NCI-H2081 treated with DMSO at 0.1 percent for 48 hours (cell line): ENCODE measurements around the gene YY1.
"Not testable (repeated sequence)": the region's sequence is repeated elsewhere in the genome, so short reads cannot be mapped to it uniquely, and the experiment has no call there.

Source experiments
- DNase-seq: peaks from one replicate; lab custom pipeline; 2025; lab: John Stamatoyannopoulos, UW

The YY1 gene

DNA sequence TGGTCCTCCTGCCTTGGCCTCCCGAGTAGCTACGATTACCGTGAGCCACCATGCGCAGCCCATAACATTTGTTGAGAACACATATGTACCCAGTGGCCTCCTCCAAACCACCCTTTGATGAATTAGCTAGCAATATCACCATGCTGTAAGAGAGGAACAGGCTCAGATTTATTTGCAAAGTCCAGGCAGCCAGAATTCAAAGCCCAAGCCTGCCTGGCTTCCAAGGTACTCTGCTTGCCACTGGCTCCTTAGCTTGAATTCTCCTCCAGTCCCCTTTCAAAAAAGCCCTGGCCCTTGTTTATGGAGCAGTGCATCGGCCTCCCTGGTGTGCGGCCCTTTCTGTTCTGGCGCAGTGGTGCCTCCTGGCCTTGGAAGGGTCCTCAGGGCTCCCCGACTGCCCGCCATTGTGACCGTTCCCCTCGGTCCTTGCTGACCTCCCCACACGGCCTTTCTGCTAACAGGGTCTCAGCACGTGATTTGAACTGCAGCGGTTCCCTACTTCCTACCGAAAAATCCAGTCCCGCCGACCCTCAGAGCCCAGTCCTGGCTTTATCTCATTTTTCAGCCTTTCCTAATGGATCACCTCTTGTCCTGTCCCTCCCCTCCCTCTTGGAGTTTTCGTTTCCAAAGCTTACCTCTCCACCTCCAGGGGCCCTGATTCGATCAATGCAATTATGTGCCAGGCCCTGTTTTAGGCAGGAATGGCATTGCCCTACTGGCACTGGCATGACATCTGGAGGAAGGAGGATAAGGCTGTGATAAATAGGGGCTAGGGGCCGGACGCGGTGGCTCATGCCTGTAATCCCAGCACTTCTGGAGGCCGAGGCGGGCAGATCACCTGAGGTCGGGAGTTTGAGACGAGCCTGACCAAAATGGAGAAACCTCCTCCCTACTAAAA is 45.3 kb downstream of the YY1 start:
- DNase-seq, result no peak

DNA sequence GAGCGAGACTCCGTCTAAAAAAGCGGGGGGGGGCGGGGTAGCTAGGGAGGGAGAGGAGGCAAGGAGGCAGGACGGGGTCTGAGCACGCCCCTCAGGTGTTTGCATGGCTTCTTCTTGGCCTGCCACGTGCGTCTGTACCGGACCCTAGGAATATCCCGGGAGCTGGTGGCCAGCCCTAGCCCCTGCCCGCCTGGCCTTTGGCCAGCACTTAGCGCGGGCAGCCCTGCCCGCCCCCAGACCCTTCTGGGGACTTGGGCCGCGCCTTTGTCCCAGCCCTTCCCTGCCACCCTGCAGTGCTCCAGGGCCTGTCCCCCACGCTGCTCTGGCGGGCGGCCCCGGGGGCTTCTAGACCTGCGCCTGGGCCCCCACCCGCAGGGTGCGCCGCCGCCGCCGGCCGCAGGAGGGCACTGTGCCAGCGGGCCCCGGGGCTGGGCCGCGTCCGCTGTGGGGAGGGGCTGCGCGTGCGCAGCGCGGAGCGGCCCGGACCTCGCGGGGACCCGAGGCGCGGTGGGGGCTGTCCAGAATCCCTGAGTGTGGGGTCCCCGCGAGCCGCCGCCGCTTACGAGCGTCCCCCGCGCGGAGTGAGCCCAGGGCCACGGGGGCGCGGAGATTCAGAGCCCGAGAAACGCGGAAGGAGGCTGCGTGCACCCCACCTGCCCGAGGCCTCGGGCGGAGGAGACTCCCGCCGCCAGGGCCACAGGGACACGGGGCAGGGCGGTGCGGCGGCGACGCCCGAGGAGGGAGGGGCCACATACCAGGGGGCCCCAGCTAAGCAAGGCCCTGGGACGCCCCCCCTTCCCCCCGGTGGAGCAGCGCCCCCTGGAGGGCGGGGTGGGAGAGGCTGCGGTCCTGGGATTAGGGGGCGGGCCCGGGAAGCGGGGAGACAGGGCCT is 46.3 kb downstream of the YY1 start:
- no peak for DNase-seq

DNA sequence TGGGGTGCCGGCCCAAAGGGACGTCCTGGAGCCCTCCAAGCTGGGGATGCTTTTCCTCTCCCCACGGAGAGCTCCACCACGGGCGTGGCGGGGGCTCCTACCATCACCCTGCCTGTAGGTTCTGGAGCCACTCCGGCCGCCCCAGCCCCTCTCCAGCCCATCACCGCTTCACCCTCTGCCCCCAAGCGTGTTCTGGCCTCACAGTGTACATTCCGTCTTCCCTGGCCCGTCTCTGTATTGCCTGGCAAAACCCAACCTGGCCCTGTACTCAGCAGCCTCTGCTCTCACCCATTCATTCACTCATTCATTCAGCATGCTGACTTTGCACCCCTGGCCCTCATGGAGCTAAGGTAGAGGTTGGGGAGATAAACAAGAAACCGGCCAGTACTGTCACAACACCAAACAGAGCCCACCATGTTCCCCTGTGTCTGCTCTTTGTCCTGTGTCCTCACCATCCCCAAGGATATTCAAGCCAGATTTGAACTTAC is 47.0 kb downstream of the YY1 start:
- DNase-seq, result no peak

DNA sequence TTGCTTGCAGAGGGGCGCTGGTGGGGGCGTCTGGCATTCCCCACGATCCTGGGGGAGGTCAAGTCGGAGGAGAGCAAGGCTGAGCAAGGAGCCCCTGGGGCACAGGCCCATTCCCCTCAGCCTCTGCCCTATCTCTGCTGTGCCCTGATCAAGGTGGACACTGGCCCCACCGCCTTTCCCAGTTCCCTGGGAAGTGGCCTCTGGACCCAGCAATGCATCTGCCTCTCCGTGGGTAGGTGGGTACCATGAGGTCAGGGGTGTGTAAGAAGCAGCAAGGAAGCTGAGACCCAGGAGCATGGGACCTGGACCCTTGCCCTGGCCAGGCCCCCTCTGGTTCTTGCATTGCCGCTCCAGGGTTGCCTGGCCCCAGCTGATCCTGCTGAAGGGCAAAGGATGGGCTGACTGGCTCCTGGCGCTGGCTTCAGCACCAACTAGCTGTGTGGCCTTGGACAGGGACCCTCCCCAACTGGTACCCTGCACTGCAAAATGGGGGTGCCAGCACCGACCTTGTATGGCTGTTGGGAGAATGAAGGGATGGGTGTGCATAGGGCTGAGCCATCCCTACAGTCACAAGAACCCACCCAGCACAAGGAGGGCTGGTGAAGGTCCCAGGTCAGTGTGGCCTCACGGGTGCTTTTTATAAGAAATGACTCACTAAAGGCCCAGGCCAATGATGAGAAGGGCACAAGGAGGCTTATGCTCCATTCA is 47.7 kb downstream of the YY1 start:
- DNase-seq, result no peak

DNA sequence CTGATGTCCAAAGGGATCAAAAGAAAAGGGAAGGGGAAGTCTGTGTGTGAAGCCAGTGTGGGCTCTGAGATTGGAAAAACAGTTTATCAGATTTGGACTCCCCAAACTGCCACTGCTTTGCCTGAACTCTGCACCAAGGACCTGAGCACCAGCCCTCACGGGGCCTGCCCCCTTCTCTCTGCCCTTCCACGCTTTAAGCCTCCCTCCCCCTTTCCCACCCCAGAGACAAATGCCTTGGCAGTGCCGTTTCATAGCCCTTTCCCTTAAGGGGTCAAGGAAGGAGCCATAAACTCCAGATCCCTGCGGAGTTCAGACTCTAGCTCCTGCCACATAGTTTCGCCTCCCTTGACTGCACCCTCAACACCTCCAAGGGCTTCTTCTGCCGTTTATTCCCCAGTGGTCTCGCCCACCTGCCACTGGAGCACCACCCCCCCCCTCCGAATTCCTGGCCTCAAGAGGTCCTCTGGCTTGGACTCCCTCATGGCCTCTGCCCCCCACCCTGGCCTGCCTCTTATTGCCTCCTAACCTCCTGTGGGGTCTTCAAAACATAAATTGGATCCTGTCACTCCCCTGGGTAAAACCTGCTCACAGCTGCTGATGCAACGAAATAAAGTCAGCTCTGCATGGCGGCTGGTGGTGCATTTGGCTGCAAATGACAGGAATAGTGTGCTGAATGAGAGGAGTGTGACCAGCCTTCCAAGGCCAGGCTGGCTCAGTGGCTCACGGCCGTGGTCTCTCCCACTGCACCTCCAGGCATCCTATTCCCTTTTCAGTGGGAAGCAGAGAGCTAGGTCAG is 48.5 kb downstream of the YY1 start:
- DNase-seq, result no peak

DNA sequence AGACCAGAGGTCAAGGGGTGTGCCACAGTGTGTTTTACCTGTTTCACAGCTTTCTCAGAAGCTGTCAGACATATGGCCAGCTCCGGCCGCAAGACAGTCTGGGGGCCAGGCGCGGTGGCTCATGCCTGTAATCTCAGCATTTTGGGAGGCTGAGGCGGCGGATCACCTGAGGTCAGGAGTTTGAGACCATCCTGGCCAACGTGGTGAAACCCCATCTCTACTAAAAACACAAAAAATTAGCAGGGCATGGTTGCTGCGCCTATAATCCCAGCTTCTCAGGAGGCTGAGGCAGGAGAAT is 49.0 kb downstream of the YY1 start:
- DNase-seq, result not testable (repeated sequence)

DNA sequence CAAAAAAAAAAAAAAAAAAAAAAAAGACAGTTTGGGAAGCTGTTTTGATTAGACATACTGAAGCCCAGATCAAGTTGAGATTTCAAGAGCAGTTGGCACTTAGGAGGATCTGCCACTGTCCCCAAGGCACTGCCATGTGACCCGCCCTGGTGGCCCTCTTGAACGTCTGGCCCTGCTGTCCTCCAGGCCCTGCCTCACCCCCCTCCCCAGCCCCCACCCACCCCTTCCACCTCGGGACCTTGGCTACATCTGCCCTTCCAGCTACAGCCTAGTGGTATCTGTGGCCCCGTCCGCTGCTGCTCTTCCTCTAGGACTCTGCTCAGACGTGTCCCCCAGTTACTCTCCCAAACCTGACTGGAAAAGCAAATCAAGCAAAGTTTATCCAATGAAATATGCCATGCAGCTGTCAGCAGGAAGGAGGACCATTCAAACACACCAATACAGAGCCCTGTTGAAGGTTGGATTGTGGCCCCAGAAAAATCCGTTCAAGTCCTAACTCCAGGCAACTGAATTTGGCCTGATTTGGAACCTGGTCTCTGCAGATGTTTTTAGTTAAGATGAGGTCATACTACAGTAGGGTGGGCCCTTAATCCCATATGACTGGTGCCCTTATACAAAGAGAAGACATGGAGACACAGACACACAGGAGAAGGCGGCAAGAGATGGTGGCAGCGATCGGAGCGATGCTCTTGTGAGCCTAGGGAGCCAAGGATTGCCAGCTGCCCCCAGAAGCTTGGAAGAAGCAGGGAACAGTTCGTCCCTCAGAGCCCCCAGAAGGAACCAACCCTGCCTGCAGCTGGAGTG is 49.6 kb downstream of the YY1 start:
- no peak for DNase-seq

DNA sequence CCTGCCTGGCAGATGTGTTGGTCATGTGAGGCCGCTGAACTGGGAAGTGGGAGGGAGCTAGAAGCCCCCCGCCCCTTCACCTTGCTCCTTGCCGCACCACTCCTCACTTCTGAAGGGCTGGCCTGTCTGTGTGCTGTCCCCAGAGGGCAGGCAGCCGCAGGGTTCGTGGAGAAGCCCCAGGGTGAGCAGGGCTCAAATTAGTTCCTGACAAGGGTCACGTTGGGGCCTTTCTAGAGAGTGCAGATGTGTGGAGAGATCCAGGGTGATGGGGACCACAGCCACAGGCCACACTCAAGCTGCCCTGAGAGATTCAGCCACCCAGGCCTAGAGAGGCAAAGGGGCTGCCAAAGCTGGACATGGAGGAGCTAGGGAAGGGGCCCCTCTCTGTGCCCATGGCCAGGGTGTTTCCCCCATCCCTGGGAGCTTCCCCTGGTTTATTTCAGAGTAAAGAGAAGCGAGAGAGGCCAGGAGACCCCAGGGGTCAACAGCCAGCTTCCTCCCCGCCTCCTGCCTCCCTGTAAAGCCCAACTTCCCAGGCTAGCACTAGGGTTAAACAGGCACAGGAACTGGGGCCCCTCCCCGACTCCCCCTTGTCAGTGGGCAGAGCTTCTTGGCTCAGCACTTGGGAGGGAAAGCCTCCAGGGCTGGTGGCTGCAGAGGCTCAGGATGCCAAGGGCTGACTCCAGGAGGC is 51.1 kb downstream of the YY1 start:
- DNase-seq, result no peak

DNA sequence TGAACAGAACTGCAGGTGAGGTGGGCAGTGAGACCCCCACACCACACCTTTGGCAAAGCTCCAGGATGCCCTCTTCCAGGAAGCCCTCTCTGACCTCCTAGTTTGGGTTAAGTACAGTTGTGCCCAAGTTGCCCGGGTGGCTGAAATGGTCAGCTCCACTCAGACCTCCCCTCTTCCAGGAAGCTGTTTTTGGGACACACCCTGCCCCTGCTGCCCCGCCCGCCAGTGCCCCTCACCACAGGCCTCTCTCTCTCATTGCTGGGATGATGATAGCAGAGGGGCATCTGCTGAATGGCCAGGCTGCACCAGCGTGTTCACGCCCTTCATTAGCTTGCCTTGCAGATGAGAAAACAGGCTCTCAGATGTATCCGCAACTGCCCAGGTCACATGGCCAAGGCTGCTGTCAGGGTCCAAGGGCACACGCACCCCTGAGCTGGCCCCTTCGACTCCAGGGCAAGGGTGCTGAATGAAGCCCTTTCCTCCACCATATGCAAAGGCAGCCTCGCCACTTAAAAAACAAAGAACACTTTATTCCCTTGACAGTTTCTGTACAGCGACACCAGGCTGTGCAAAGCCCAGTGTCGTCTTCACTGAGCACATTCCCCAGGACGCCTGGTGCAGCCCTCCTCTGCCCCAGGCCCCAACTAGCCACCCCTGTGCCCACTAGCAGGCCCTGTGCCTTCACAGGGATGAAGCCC is 51.8 kb downstream of the YY1 start:
- DNase-seq, result no peak

DNA sequence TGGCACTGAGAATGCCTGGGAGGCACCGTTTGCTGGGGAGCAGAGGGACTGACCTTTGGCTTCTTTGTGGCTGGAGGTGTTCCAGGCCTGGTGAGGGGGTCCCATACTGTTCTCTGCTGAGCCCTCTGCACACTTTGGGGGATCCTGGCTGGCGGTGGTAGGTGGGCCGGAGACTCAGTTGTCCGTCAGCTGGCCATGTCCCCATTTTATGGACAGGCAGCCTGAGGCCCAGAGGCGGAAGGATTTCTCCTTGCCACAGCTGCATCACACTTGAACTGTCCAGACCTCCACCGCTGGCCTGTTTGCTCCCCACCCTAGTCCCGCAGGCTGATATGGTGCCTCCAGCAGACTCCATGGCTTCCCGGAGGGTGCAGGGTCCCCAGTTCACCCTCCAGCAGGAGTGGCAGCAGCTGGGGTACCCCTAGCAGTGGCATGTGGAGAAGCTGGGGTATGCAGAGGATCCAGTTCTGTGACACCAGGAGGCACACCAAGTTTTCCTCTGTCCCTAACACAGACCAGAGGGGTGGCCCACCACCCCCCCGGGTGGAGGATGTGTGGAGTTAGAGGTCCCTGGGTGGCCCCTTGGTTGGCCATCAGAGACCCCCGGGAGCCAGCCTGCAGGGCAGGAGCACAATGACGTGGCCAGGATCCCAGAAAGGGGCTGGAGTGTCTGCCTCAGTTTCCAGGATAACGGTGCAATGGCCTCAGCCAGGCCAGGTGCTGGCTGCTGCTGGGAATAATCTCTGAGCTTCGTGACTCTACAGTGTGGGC is 52.5 kb downstream of the YY1 start:
- no peak for DNase-seq

DNA sequence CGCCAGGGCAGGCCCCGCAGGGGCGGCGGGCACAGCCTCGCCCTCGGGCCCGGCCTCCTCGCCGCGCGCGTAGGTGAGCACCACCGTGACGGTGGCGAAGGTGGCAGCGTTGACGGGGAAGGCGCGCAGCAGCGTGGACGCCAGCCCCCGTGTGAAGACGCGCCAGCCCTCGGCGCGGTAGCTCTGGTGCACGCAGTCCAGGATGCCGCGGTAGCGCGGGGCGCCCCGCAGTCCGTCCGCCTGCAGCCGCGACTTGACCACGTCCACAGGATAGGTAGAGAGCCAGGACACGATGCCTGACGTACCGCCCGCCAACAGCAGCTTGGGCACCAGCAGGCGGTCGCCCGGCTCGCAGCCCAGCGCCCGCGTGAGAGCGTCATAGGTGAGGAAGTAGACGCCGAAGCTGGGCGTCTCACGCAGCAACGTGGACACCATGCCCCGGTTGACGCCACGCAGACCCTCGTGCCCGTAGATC is 53.4 kb downstream of the YY1 start:
- no peak for DNase-seq

DNA sequence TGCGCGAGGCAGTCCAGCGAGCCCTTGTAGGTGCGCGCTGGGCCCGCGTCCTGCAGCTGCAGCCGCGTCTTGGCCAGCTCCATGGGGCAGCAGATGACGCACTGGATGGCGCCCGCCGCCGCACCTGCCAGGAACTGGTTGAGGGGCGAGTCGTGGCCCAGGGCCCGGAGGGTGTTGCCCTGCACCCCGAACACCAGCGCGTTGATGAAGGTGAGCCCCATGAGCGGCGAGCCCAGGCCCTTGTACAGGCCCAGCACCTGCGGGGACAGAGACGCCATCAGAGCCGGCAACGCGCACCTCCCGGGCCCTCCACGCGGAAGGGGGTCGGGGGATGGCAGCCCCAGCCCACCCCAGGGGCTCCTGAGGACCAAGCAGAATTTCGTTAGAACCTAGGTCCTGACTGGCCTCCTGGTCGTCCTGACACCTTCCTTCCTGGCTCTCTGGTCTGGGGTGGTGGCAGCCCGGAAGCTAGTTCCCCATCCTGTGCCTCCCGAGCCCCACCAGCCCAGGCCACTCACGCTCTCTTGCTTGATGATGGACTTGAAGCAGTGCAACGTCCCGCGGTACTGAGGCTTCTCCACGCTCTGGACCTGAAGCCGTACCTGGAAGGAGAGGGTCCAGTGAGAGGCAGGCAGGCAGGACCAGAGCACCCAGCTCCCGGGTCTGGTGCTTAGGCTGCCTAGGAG is 54.0 kb downstream of the YY1 start:
- DNase-seq, result no peak

DNA sequence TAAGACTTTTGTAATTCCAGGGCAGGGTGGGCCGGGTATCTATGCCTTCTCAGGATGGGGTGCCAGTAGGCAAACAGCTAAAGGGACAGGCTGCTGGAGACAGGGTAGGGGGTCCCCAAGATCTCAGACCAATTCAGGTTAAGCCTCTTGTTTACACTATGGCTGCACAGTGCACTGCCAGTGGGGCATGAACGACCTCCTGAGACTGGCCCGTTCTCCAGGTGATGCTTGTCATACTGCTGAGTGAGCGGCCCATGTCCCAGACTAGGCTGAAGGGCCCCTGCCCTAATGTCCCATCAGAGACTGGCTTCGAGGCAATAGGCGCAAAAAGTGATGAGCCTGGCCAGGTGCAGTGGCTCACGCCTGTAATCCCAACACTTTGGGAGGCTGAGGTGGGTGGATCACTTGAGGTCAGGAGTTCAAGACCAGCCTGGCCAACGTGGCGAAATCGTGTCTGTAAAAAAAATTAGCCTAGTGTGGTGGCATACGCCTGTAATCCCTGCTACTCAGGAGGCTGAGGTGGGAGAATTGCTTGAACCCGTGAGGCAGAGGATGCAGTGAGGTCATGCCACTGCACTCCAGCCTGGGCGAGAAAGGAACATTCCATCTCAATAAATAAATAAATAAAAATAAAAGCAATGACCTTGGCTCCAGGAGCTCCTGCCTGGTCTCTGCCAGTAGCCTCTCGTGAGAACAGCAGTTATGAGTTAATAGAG is 54.7 kb downstream of the YY1 start:
- no peak for DNase-seq

DNA sequence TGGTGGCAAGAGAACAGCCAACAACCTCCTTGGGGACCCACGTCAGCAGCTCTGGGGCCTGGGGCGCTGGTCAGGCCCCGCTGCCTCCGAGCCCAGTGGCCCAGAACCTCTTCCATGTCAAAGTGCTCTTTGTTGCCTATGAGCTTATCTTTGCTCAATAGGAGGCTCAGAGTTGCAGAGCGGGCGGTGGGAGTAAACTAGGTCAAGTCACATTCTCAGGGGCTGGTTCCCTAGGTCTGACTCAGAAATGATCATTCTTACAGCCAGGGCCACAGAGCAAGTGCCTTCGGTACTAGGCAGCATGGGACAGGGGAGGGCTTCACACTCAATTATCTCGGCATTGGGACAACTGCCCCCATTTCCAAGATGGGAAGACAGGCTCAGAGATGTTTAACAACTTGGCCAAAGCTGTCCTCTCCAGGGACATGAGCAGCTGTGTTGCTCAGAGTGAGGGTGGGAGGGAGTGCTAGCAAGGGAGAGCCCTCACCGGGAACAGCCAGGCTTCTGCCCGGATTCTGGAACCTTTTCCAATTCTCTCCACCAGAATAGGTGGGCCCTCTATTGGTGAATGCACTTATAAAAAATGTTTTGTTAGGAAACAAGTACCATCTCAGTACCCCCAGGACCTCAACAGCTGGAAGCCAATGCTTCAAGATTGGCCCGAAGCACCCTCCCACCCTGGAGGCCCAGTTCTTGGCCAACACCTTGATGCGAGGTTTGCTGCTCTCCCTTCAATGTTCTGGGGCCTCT is 55.4 kb downstream of the YY1 start:
- DNase-seq, result no peak

DNA sequence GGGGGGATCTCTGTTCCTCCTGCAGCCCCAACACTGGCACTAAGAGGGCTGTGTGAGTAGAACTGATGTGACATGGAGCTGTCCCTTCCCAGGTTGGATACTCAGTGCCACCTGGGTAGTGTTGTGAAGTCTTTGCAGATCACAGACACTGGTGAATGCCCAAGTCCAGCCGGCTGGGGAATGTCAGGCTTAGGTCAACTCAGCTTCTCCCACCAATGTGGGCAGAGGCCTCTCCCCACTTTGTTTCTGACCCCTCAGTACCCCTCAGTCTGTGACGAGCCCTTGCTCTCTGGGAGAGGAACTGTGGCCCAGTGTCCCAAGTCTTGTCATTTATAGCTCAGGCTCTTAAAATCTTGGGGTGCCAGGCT is 56.0 kb downstream of the YY1 start:
- DNase-seq, result no peak

DNA sequence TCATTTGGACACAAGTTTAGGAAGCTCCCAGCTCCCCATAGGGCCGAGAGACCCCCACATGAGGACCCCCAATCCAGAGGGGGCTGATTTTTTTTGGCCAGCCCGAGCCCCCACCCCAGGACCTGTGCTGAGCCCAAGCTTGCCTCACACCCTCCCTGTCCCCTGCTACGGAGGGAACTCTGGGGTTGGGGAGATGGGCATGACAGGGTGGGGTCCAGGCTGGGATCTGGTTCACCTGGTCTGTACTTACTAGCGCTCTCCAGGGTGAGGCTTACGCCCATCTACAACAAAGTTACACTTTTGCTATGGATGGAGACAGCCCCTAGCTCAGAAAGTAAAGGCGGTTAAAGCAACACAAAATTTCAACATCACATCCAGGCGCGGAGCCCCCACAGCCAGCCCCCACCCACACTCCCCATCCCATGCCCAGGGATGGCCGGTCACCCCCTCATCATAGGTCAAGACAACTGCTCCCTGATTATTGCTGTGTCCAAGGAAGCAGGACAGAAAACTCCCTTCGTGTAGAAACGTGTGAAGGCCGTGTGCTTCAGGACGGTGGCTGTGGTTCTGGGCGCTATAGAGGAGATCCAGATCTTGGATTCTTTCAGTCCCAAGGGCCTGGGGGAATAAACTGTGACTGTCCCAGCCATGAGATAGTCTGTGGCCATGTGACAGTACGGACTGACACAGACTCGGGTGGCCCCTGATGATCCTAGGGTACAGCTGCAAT is 56.6 kb downstream of the YY1 start:
- DNase-seq, result no peak
